Vagina (tissue), 2 donors: Measurements from ENCODE around the gene SIRPB2.

ENCODE experiments used
- POLR2AphosphoS5 ChIP-seq, 2 donors: sonication (generic); formaldehyde crosslinking; IDR thresholded peaks; one replicate each; pipeline ENCODE4 v1.9.0; 2017; ENCODE audit warnings: antibody characterized with exemption in 2 of 2, mild to moderate bottlenecking in 2 of 2, low read depth in 1 of 2; ENCODE audit not compliant: insufficient read depth in 1 of 2
- TF ChIP-seq, protein P1 (sequence below), 3 experiments: fragments of 450-650 bp in 2 of 3; fragments of 200-600 bp in 1 of 3; sonication (generic) in 1 of 3; IDR thresholded peaks; one replicate each; pipeline ENCODE4 v1.5.1; 2017 to 2019; ENCODE audit warnings: antibody characterized with exemption in 3 of 3, mild to moderate bottlenecking in 2 of 3, moderate library complexity in 2 of 3

DNA sequence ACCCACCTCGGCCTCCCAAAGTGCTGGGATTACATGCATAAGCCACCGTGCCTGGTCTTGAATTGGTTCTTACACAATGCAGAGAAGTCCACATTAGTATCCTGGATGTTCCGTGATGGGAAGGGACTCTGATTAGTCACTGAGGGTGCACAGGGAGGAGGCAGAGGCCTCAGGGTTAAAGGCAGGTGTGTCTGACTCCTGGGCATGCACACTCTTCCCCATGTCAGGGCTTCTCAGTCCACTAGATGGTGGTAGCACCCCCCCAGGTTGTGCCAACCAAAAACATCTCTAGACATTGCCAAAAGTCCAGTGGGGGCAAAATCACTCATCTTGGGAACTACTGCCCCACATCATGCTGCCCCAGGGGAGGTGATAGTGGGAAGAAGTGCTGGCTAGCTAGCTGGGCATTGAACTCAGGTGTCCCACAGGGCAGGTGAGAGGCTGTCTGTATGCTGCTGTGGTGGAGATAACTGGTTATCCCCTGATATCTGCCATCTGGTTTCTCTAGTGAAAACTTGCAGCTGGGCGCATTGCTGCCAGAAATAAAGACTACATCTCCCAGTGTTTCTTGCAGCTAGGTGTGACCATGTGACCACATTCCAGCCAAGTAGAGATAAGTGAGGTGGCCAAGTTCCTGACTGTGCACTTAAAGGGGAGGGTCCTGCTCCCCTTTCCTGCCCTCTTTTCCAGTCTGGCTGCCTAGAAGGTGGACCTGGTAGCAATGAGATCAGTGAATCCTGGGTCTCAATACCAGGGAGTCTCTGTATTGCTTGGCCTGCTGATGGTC is 16.2 kb downstream of the SIRPB2 start:
- TF ChIP-seq, protein P1, sequence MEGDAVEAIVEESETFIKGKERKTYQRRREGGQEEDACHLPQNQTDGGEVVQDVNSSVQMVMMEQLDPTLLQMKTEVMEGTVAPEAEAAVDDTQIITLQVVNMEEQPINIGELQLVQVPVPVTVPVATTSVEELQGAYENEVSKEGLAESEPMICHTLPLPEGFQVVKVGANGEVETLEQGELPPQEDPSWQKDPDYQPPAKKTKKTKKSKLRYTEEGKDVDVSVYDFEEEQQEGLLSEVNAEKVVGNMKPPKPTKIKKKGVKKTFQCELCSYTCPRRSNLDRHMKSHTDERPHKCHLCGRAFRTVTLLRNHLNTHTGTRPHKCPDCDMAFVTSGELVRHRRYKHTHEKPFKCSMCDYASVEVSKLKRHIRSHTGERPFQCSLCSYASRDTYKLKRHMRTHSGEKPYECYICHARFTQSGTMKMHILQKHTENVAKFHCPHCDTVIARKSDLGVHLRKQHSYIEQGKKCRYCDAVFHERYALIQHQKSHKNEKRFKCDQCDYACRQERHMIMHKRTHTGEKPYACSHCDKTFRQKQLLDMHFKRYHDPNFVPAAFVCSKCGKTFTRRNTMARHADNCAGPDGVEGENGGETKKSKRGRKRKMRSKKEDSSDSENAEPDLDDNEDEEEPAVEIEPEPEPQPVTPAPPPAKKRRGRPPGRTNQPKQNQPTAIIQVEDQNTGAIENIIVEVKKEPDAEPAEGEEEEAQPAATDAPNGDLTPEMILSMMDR (IDR thresholded peaks at IDR 0.05): no peak
- no peak for TF ChIP-seq POLR2AphosphoS5 (IDR thresholded peaks at IDR 0.05; ENCODE audit: insufficient read depth in 1 of 2, low read depth in 1 of 2)
